ENCODE data around the gene GRHL3.
"Not testable (repeated sequence)": the region's sequence is repeated elsewhere in the genome, so short reads cannot be mapped to it uniquely, and the experiment has no call there.

The GRHL3 gene

GRCh38 chr1:24319312-24319863 is at the start of gene GRHL3:
TSS of gene GRHL3 (plus strand) at chr1:24319357. CDS start at chr1:24319552, 195 bp downstream.
- DNase-seq = no peak

GRCh38 chr1:24274203-24275103 is 44.7 kb upstream of the GRHL3 start:
- not testable (repeated sequence) for DNase-seq

- no peak for DNase-seq
Measured at GRCh38 chr1:24275104-24275410, 44.1 kb upstream of the GRHL3 start.

GRCh38 chr1:24275510-24275909 is 43.6 kb upstream of the GRHL3 start:
- no peak for DNase-seq

GRCh38 chr1:24276791-24277190 is 42.4 kb upstream of the GRHL3 start:
- DNase-seq = no peak

- DNase-seq = no peak
Measured at GRCh38 chr1:24277420-24278169, 41.6 kb upstream of the GRHL3 start.

GRCh38 chr1:24278726-24279125 is 40.4 kb upstream of the GRHL3 start:
- no peak for DNase-seq

GRCh38 chr1:24279590-24280232 is 39.4 kb upstream of the GRHL3 start:
- no peak for DNase-seq

- no peak for DNase-seq
Measured at GRCh38 chr1:24281591-24281990, 37.6 kb upstream of the GRHL3 start.

- DNase-seq = no peak
Measured at GRCh38 chr1:24282491-24282890, 36.7 kb upstream of the GRHL3 start.

- no peak for DNase-seq
Measured at GRCh38 chr1:24283326-24284155, 35.6 kb upstream of the GRHL3 start.

GRCh38 chr1:24284156-24284471 is 35.0 kb upstream of the GRHL3 start:
- DNase-seq = no peak

- DNase-seq = no peak
Measured at GRCh38 chr1:24285231-24285630, 33.9 kb upstream of the GRHL3 start.

GRCh38 chr1:24286246-24287010 is 32.7 kb upstream of the GRHL3 start:
- no peak for DNase-seq

GRCh38 chr1:24287779-24288178 is 31.4 kb upstream of the GRHL3 start:
- DNase-seq = not testable (repeated sequence)

- no peak for DNase-seq
Measured at GRCh38 chr1:24288479-24288878, 30.7 kb upstream of the GRHL3 start.

- peak; percentile 95 for DNase-seq
Measured at GRCh38 chr1:24289937-24290595, 29.1 kb upstream of the GRHL3 start.

GRCh38 chr1:24290933-24291487 is 28.1 kb upstream of the GRHL3 start:
- no peak for DNase-seq

GRCh38 chr1:24292103-24292502 is 27.1 kb upstream of the GRHL3 start:
- DNase-seq = no peak

GRCh38 chr1:24292887-24293286 is 26.3 kb upstream of the GRHL3 start:
- no peak for DNase-seq

Data from GOT3 (cell line).